C4-2B (cell line): ENCODE data around the gene GNG2.
"Not testable (repeated sequence)": the region's sequence is repeated elsewhere in the genome, so short reads cannot be mapped to it uniquely, and the experiment has no call there.

Experiments
- H3K27ac ChIP-seq: fragments of 450-650 bp; 2 replicates; pipeline ENCODE4 v1.5.1; 2017
- CTCF ChIP-seq: fragments of 450-650 bp; conservative IDR thresholded peaks from 2 replicates; pipeline ENCODE4 v1.5.1; 2017; ENCODE audit warnings: mild to moderate bottlenecking
- ZFX ChIP-seq: fragments of 450-650 bp; IDR thresholded peaks from 2 replicates; pipeline ENCODE4 v1.6.1; 2017

GNG2 gene

DNA sequence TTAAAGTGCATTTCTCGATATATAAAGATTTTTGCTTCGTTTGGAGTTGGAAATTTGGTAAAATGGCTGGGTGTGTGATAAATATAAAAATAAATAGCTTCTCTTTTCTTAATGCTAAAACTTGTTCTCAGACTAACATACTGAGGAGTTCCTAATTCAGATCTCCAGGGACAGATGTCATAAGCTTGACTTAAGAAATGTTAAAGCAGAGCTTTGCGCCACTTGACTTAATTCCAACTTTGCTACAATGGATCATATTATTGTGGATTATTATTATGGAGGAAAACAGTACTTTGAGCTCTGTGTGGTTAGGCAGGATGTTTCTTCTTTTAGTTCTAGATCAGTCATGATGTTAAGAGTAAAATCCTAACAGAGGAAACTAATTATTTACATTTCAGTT lies 33.8 kb downstream of the GNG2 start:
- H3K27ac ChIP-seq: no peak overlapping the region
- TF ChIP-seq ZFX (no peak), CTCF (no peak)

DNA sequence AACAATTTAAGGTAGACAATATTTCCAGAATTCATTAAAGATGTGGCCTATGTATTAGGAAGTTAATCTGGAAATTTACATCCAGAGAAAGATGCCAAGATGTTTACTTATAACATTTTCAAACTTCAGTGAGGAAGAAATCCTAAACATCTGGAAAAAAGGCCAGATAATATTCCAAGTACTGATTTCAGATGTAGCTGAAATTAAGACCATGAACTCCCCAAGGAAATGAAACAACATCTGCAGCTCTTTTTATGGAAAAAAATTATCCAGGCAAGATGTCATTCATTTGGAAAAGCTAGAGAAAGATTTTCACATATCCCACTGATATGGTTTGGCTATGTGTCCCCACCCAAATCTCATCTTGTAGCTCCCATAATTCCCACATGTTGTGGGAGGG lies 35.0 kb downstream of the GNG2 start:
- no peak for TF ChIP-seq CTCF
- no peak for TF ChIP-seq ZFX
- H3K27ac ChIP-seq: no peak overlapping the region

GRCh38 chr14:51897791-51898355 lies 37.5 kb downstream of the GNG2 start:
- TF ChIP-seq CTCF: no peak
- TF ChIP-seq ZFX: no peak
- H3K27ac ChIP-seq: no peak overlapping the region

DNA sequence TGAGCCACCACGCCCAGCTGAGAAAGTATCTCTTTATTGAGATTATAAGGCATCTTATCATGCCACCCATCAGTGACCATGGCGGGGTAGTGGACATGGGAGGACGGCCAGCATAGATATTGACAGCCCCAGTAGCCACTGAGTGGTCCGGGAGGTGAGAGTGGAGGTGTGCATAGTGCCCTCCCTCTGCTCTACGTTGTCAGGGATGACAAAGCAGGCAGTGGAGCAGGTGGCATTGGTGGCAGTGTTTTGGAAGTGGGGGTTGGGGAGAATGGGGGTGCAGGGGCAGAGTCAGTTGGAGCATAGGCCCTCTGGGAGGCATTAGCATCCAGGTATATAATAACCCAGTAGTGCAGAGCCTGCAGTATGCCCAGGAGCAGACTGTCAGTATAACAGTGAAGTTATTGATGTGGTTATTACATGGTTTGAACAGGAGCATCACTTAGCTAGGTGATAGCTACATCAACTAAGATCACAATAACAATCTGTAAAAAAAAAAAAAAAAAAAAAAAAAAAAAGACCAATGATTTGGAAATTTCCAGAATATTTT lies 41.1 kb downstream of the GNG2 start:
- no peak overlapping the region for H3K27ac ChIP-seq
- TF ChIP-seq ZFX: no peak

GRCh38 chr14:51905656-51906121 lies 45.3 kb downstream of the GNG2 start:
- H3K27ac ChIP-seq: not testable (repeated sequence)

DNA sequence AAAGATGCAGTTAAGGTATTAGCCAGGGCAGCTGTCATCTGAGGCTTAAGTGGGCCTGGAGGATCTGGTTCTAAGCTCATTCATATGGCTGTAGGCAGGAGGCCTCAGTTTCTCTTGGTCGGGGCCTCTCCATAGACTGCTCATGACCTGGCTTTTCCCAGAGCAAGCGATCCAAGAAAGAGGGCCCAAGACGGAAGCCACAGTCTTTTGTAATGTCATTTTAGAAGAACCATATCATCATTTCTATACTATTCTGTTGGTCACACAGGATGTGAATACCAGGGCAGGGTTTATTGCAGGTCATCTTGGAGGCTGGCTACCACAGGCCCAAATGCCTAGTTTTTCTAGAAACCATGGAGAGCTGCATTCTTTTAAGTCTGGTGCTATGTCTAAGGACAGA lies 47.7 kb downstream of the GNG2 start:
- no peak for TF ChIP-seq ZFX
- no peak for TF ChIP-seq CTCF
- H3K27ac ChIP-seq: no peak overlapping the region

GRCh38 chr14:51912112-51912786 lies 51.8 kb downstream of the GNG2 start:
- H3K27ac ChIP-seq: no peak overlapping the region
- TF ChIP-seq ZFX: no peak
- no peak for TF ChIP-seq CTCF

GRCh38 chr14:51914310-51914709 lies 53.9 kb downstream of the GNG2 start:
- no peak overlapping the region for H3K27ac ChIP-seq
- TF ChIP-seq ZFX (no peak), CTCF (no peak)
